ENCODE data around the gene SLIT1.

GRCh38 chr10:97179731-97180362 lies 5.9 kb downstream of the SLIT1 start:
- TF ChIP-seq, protein P1, sequence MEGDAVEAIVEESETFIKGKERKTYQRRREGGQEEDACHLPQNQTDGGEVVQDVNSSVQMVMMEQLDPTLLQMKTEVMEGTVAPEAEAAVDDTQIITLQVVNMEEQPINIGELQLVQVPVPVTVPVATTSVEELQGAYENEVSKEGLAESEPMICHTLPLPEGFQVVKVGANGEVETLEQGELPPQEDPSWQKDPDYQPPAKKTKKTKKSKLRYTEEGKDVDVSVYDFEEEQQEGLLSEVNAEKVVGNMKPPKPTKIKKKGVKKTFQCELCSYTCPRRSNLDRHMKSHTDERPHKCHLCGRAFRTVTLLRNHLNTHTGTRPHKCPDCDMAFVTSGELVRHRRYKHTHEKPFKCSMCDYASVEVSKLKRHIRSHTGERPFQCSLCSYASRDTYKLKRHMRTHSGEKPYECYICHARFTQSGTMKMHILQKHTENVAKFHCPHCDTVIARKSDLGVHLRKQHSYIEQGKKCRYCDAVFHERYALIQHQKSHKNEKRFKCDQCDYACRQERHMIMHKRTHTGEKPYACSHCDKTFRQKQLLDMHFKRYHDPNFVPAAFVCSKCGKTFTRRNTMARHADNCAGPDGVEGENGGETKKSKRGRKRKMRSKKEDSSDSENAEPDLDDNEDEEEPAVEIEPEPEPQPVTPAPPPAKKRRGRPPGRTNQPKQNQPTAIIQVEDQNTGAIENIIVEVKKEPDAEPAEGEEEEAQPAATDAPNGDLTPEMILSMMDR (IDR thresholded peaks at IDR 0.05) = no peak
- TF ChIP-seq POLR2A (IDR thresholded peaks at IDR 0.05) = no peak

Measured in thyroid gland (tissue), 4 donors.